Osteoblast (primary cell): ENCODE measurements around the gene ZNF274. TPM values are rescaled to one million over a fixed set of nuclear protein-coding genes. Genes with fewer than 3 reads are reported as not detected.

ENCODE experiments used
- DNase-seq: peaks from one replicate; pipeline ENCODE4 v3.0.0; 2011; ENCODE audit warnings: low spot score, mixed read lengths; ENCODE audit not compliant: insufficient read length; ENCODE audit errors: missing footprints
- H2AFZ ChIP-seq: 2 replicates; pipeline ENCODE4 v1.6.0; 2011; ENCODE audit warnings: mild to moderate bottlenecking, low read length
- H3K27ac ChIP-seq: 2 replicates; pipeline ENCODE4 v1.5.1; 2011; ENCODE audit warnings: mild to moderate bottlenecking, low read depth, low read length, moderate library complexity
- H3K27me3 ChIP-seq: 2 replicates; pipeline ENCODE4 v1.6.0; 2012; ENCODE audit warnings: mild to moderate bottlenecking, control low read depth, inconsistent platforms, low read length, moderate library complexity; ENCODE audit not compliant: insufficient read depth
- H3K36me3 ChIP-seq: 2 replicates; pipeline ENCODE4 v1.5.1; 2011; ENCODE audit warnings: mild to moderate bottlenecking, low read length, control low read depth, moderate library complexity; ENCODE audit not compliant: insufficient read depth
- H3K4me1 ChIP-seq: 2 replicates; pipeline ENCODE4 v1.5.1; 2011; ENCODE audit warnings: mild to moderate bottlenecking, low read length, control low read depth, moderate library complexity; ENCODE audit not compliant: insufficient read depth
- H3K4me2 ChIP-seq: 2 replicates; pipeline ENCODE4 v1.6.0; 2011; ENCODE audit warnings: mild to moderate bottlenecking, low read length; ENCODE audit not compliant: insufficient read depth
- H3K4me3 ChIP-seq: fragments of 200-600 bp; sonication (generic); 3 replicates; pipeline ENCODE4 v1.5.1; 2012; ENCODE audit warnings: mild to moderate bottlenecking, low read length, inconsistent platforms; ENCODE audit not compliant: insufficient read depth
- H3K79me2 ChIP-seq: 2 replicates; pipeline ENCODE4 v1.6.0; 2012; ENCODE audit warnings: mild to moderate bottlenecking, low read length, control low read depth, inconsistent platforms; ENCODE audit not compliant: insufficient read depth
- H3K9me3 ChIP-seq: 2 replicates; pipeline ENCODE4 v1.5.1; 2011; ENCODE audit warnings: low read depth, low read length, control low read depth
- H4K20me1 ChIP-seq: 2 replicates; pipeline ENCODE4 v1.6.0; 2012; ENCODE audit warnings: mild to moderate bottlenecking, low read length, control low read depth; ENCODE audit not compliant: insufficient read depth
- total RNA-seq: library from RNA; depleted of rRNA; stranded (reverse); fragments of >200 nt; gene quantifications from 2 replicates; pipeline ENCODE4 v1.2.3, GENCODE V29; 2012
- TF ChIP-seq, protein P1 (sequence below): IDR thresholded peaks from 2 replicates; pipeline ENCODE4 v1.5.1; 2011; ENCODE audit warnings: mild to moderate bottlenecking, low read depth, low read length, moderate library complexity; ENCODE audit errors: extremely low read depth

Gene ZNF274
- total RNA-seq, 1 donor = 10.9 TPM

DNA sequence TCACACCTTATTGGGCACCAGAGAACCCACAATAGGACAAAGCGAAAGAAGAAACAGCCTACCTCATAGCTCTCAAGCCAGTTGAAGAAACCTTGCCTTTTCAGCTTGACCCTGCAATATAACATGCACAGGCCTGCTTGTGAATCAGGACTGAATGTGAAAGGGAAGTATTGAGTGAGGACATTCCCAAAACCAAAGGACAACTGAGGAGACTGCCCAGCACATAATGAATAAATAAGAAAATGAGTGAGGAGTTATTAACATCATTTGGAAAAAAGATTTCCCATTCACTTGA lies 30.2 kb downstream of the ZNF274 start:
- no peak for DNase-seq
- no peaks in the 10 kb centered on the region for H3K79me2 ChIP-seq
- peaks cover 63% of the 10 kb centered on the region for H3K9me3 ChIP-seq
- no peaks in the 10 kb centered on the region for H3K27me3 ChIP-seq
- H2AFZ ChIP-seq = no peak overlapping the region
- no peaks in the 10 kb centered on the region for H4K20me1 ChIP-seq
- peak overlapping the region; percentile 14 for H3K4me3 ChIP-seq
- TF ChIP-seq, protein P1, sequence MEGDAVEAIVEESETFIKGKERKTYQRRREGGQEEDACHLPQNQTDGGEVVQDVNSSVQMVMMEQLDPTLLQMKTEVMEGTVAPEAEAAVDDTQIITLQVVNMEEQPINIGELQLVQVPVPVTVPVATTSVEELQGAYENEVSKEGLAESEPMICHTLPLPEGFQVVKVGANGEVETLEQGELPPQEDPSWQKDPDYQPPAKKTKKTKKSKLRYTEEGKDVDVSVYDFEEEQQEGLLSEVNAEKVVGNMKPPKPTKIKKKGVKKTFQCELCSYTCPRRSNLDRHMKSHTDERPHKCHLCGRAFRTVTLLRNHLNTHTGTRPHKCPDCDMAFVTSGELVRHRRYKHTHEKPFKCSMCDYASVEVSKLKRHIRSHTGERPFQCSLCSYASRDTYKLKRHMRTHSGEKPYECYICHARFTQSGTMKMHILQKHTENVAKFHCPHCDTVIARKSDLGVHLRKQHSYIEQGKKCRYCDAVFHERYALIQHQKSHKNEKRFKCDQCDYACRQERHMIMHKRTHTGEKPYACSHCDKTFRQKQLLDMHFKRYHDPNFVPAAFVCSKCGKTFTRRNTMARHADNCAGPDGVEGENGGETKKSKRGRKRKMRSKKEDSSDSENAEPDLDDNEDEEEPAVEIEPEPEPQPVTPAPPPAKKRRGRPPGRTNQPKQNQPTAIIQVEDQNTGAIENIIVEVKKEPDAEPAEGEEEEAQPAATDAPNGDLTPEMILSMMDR = no peak
- no peak overlapping the region for H3K27ac ChIP-seq
- H3K4me2 ChIP-seq = no peak overlapping the region
- peaks cover 47% of the 10 kb centered on the region for H3K36me3 ChIP-seq
- no peaks in the 10 kb centered on the region for H3K4me1 ChIP-seq

DNA sequence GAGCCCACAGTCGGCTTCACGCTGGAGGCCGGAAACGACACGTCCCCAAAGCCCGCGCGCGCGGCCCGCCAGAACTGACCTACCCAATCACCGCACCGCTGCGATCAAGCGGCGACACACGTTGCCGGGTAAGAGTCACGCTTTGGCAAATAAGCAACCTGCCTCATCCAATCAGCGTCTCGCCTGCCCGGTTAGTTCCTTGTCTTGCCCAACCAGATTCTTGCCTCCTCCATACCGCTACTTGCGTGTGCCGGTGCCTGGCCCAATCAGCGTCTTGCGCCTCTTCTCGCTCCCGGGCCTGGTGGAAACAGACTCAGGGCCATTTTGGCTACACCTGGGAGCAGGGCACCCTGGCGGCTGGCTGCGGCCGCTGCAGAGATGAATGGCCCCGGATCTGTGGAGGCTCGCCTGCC lies 34.2 kb downstream of the ZNF274 start:
- DNase-seq = no peak
- Histone ChIP-seq H3K27me3 (no peaks in the 10 kb centered on the region), H3K4me1 (no peaks in the 10 kb centered on the region), H3K79me2 (no peaks in the 10 kb centered on the region), H3K4me3 (no peak overlapping the region), H4K20me1 (no peaks in the 10 kb centered on the region), H3K9me3 (peaks cover 29% of the 10 kb centered on the region), H3K27ac (no peak overlapping the region), H3K4me2 (no peak overlapping the region), H3K36me3 (peaks cover 15% of the 10 kb centered on the region), H2AFZ (no peak overlapping the region)
- TF ChIP-seq, protein P1 = no peak

DNA sequence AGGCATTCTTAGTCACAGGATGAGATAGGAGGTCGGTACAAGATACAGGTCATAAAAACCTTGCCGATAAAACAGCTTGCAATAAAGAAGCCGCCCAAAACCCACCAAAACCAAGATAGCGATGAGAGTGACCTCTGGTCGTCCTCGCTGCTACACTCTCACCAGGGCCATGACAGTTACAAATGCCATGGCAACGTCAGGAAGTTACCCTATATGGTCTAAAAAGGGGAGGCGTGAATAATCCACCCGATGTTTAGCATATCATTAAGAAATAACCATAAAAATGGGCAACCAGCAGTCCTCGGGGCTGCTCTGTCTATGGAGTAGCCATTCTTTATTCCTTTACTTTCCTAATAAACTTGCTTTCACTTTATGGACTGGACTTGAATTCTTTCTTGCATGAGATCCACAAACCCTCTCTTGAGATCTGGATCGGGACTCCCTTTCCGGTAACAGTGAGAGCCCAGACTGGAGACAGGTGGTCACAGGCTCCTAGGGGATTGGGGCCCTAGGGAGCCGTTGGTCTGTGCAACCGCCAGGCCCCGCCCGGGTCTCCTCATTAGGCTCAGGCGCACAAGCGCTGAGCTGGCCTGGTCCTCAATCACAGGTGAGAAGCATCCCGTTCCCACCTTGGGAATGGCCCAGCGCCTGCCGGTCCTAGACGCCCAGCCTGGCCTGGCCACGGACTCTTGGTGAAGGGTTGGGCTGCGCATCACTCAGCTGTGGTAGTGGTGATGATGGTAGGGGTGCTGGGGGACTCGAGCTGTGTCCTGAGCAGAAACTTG lies 34.9 kb downstream of the ZNF274 start:
- Histone ChIP-seq H3K27ac (no peak overlapping the region), H3K9me3 (peaks cover 22% of the 10 kb centered on the region), H2AFZ (no peak overlapping the region), H4K20me1 (no peaks in the 10 kb centered on the region), H3K79me2 (no peaks in the 10 kb centered on the region), H3K4me2 (no peak overlapping the region), H3K27me3 (no peaks in the 10 kb centered on the region), H3K4me1 (no peaks in the 10 kb centered on the region), H3K36me3 (peaks cover 8% of the 10 kb centered on the region), H3K4me3 (no peak overlapping the region)
- peak; percentile 45 for DNase-seq
- TF ChIP-seq, protein P1 = no peak

DNA sequence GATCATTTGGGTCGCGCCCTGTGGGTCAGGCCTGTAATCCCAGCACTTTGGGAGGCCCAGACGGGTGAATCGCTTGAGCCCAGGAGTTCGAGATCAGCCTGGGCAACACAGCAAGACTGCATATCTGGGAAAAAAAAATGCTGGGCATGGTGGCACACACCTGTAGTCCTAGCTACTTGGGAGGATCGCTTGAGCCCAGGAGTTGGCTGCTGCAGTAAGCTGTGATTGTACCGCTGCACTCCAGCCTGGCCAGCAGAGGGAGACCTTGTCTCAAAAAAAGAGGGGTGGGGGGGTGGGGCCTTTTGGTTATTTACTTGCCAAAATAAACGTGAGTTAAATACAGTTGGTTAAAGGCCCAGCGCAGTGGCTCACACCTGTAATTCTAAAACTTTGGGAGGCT lies 36.0 kb downstream of the ZNF274 start:
- H2AFZ ChIP-seq = no peak overlapping the region
- no peak overlapping the region for H3K4me3 ChIP-seq
- no peak overlapping the region for H3K4me2 ChIP-seq
- no peaks in the 10 kb centered on the region for H3K36me3 ChIP-seq
- H3K79me2 ChIP-seq = no peaks in the 10 kb centered on the region
- no peaks in the 10 kb centered on the region for H3K27me3 ChIP-seq
- no peaks in the 10 kb centered on the region for H4K20me1 ChIP-seq
- H3K9me3 ChIP-seq = peaks cover 14% of the 10 kb centered on the region
- TF ChIP-seq, protein P1 = peak; percentile 23
- no peaks in the 10 kb centered on the region for H3K4me1 ChIP-seq
- no peak overlapping the region for H3K27ac ChIP-seq
- peak; percentile 45 for DNase-seq
